HEK293 (cell line): ENCODE results near the gene XCL2.

Source experiments
- CTCF ChIA-PET: fragments of 350-600 bp; formaldehyde crosslinking; extraction: SDS; loops from one replicate; lab custom pipeline; 2021; ENCODE audit warnings: antibody characterized with exemption; lab: Yijun Ruan, JAX
- POLR2A ChIA-PET: fragments of 300-600 bp; formaldehyde crosslinking; extraction: SDS; loops from one replicate; lab custom pipeline; 2020; ENCODE audit warnings: antibody characterized with exemption, inconsistent platforms; lab: Yijun Ruan, JAX
- H3K27ac ChIP-seq: fragments of 200-500 bp; sonication (Bioruptor generic); 2 replicates; pipeline ENCODE4 v1.5.1; 2014; ENCODE audit warnings: low read depth, low read length, control low read depth, inconsistent platforms; ENCODE audit errors: extremely low read depth
- H3K36me3 ChIP-seq, 2 experiments: fragments of 200-500 bp in 1 of 2; sonication (Bioruptor generic) in 1 of 2; 1 replicate in 1 of 2; 2 replicates in 1 of 2; pipeline ENCODE4 v1.5.1; 2014 to 2017; ENCODE audit warnings: inconsistent platforms in 2 of 2, low read length in 2 of 2; ENCODE audit not compliant: control insufficient read depth in 2 of 2, insufficient read depth in 1 of 2
- H3K4me1 ChIP-seq: fragments of 200-500 bp; sonication (Bioruptor generic); 2 replicates; pipeline ENCODE4 v1.5.1; 2014; ENCODE audit warnings: mild to moderate bottlenecking, low read length, inconsistent platforms; ENCODE audit not compliant: control insufficient read depth, insufficient read depth
- H3K4me3 ChIP-seq: 2 replicates; pipeline ENCODE4 v1.5.1; 2011; ENCODE audit warnings: low read depth, mild to moderate bottlenecking, control low read depth, low read length, moderate library complexity
- H3K9me3 ChIP-seq: fragments of 200-500 bp; sonication (Bioruptor generic); 2 replicates; pipeline ENCODE4 v1.5.1; 2014; ENCODE audit warnings: low read depth, low read length, inconsistent platforms; ENCODE audit not compliant: control insufficient read depth, insufficient read depth
- BCL11A ChIP-seq: fragments of 450-650 bp; formaldehyde crosslinking; IDR thresholded peaks from 2 replicates; pipeline ENCODE4 v1.5.1; 2016; ENCODE audit warnings: low read depth, missing biosample characterization, missing genetic modification characterization
- KLF10 ChIP-seq: fragments of 450-650 bp; IDR thresholded peaks from 2 replicates; pipeline ENCODE4 v1.5.1; 2018; ENCODE audit warnings: missing biosample characterization, mild to moderate bottlenecking, missing genetic modification characterization
- KLF8 ChIP-seq: fragments of 450-650 bp; formaldehyde crosslinking; IDR thresholded peaks from 2 replicates; pipeline ENCODE4 v1.5.1; 2016; ENCODE audit warnings: missing biosample characterization, missing genetic modification characterization
- PATZ1 ChIP-seq: fragments of 450-650 bp; formaldehyde crosslinking; IDR thresholded peaks from 2 replicates; pipeline ENCODE4 v1.5.1; 2016; ENCODE audit warnings: missing biosample characterization, missing genetic modification characterization
- PBX3 ChIP-seq: sonication (generic); formaldehyde crosslinking; IDR thresholded peaks from 2 replicates; pipeline ENCODE4 v1.8.1; 2022; ENCODE audit warnings: mild to moderate bottlenecking, moderate library complexity, missing genetic modification reagents
- PRDM2 ChIP-seq: fragments of 450-650 bp; formaldehyde crosslinking; IDR thresholded peaks from 2 replicates; pipeline ENCODE4 v1.5.1; 2016; ENCODE audit warnings: missing biosample characterization, missing genetic modification characterization, borderline replicate concordance
- SALL2 ChIP-seq: fragments of 450-650 bp; formaldehyde crosslinking; IDR thresholded peaks from 2 replicates; pipeline ENCODE4 v1.5.0; 2017; ENCODE audit warnings: missing biosample characterization, mild to moderate bottlenecking, missing genetic modification characterization, borderline replicate concordance
- SCRT1 ChIP-seq: fragments of 450-650 bp; formaldehyde crosslinking; IDR thresholded peaks from 2 replicates; pipeline ENCODE4 v1.5.1; 2016; ENCODE audit warnings: missing biosample characterization, missing genetic modification characterization, borderline replicate concordance
- SP2 ChIP-seq: fragments of 450-650 bp; formaldehyde crosslinking; IDR thresholded peaks from 2 replicates; pipeline ENCODE4 v1.5.1; 2016; ENCODE audit warnings: missing biosample characterization, missing genetic modification characterization
- TCF7L2 ChIP-seq: IDR thresholded peaks from 2 replicates; pipeline ENCODE4 v1.6.1; 2011; ENCODE audit warnings: low read depth, mild to moderate bottlenecking, inconsistent platforms, low read length, moderate library complexity, borderline replicate concordance
- ZBTB44 ChIP-seq: fragments of 450-650 bp; IDR thresholded peaks from 2 replicates; pipeline ENCODE4 v1.5.1; 2018; ENCODE audit warnings: missing biosample characterization, mild to moderate bottlenecking, missing genetic modification characterization
- ZBTB48 ChIP-seq: fragments of 450-650 bp; formaldehyde crosslinking; IDR thresholded peaks from 2 replicates; pipeline ENCODE4 v1.5.1; 2016; ENCODE audit warnings: missing biosample characterization, missing genetic modification characterization
- ZNF112 ChIP-seq: fragments of 450-650 bp; formaldehyde crosslinking; IDR thresholded peaks from 2 replicates; pipeline ENCODE4 v1.5.0; 2017; ENCODE audit warnings: missing biosample characterization, missing genetic modification characterization
- ZNF174 ChIP-seq: fragments of 450-650 bp; formaldehyde crosslinking; IDR thresholded peaks from 2 replicates; pipeline ENCODE4 v1.5.0; 2017; ENCODE audit warnings: missing biosample characterization, mild to moderate bottlenecking, missing genetic modification characterization
- ZNF223 ChIP-seq: fragments of 450-650 bp; formaldehyde crosslinking; IDR thresholded peaks from 2 replicates; pipeline ENCODE4 v1.5.1; 2016; ENCODE audit warnings: missing biosample characterization, missing genetic modification characterization
- ZNF239 ChIP-seq: fragments of 450-650 bp; formaldehyde crosslinking; IDR thresholded peaks from 2 replicates; pipeline ENCODE4 v1.5.1; 2016; ENCODE audit warnings: missing biosample characterization, missing genetic modification characterization
- ZNF266 ChIP-seq: fragments of 450-650 bp; formaldehyde crosslinking; IDR thresholded peaks from 2 replicates; pipeline ENCODE4 v1.5.1; 2016; ENCODE audit warnings: missing biosample characterization, missing genetic modification characterization, low read depth
- ZNF416 ChIP-seq: fragments of 450-650 bp; formaldehyde crosslinking; IDR thresholded peaks from 2 replicates; pipeline ENCODE4 v1.5.1; 2016; ENCODE audit warnings: missing biosample characterization, missing genetic modification characterization
- ZNF529 ChIP-seq: fragments of 450-650 bp; formaldehyde crosslinking; IDR thresholded peaks from 2 replicates; pipeline ENCODE4 v1.5.1; 2017; ENCODE audit warnings: missing genetic modification characterization, missing biosample characterization; ENCODE audit not compliant: insufficient replicate concordance
- ZNF530 ChIP-seq: fragments of 450-650 bp; formaldehyde crosslinking; IDR thresholded peaks from 2 replicates; pipeline ENCODE4 v1.5.1; 2016; ENCODE audit warnings: low read depth, missing biosample characterization, missing genetic modification characterization
- ZNF561 ChIP-seq: fragments of 450-650 bp; IDR thresholded peaks from 2 replicates; pipeline ENCODE4 v1.5.1; 2018; ENCODE audit warnings: missing biosample characterization, missing genetic modification characterization, borderline replicate concordance
- ZNF610 ChIP-seq: fragments of 450-650 bp; formaldehyde crosslinking; IDR thresholded peaks from 2 replicates; pipeline ENCODE4 v1.5.1; 2016; ENCODE audit warnings: missing biosample characterization, missing genetic modification characterization, borderline replicate concordance
- ZNF785 ChIP-seq: fragments of 450-650 bp; formaldehyde crosslinking; IDR thresholded peaks from 2 replicates; pipeline ENCODE4 v1.5.1; 2016; ENCODE audit warnings: missing biosample characterization, missing genetic modification characterization

The XCL2 gene

GRCh38 chr1:168513656-168514404 lies 30.0 kb downstream of the XCL2 start:
- Histone ChIP-seq H3K27ac (no peak overlapping the region), H3K9me3 (no peaks in the 10 kb centered on the region), H3K4me3 (no peak overlapping the region), H3K36me3 (no peaks in the 10 kb centered on the region), H3K4me1 (no peaks in the 10 kb centered on the region)
- CTCF ChIA-PET = interaction anchor here (0.6 kb wide), 1 partner anchor 49 kb away, joined by 3 read pairs; no protein-coding TSS in a partner anchor
- POLR2A ChIA-PET = no interaction called here
- TF ChIP-seq PATZ1 (tag by site-specific recombination) (no peak), SCRT1 (tag by site-specific recombination) (no peak), ZNF785 (tag by site-specific recombination) (no peak), ZBTB44 (tag by site-specific recombination) (no peak), KLF8 (tag by site-specific recombination) (no peak), ZNF112 (tag by site-specific recombination) (no peak), ZNF529 (no peak), ZNF561 (no peak), ZBTB48 (no peak), ZNF610 (tag by site-specific recombination) (no peak), ZNF416 (tag by site-specific recombination) (no peak), ZNF266 (no peak), SALL2 (tag by site-specific recombination) (no peak), TCF7L2 (no peak), ZNF530 (tag by site-specific recombination) (no peak), ZNF223 (tag by site-specific recombination) (no peak), ZNF239 (tag by site-specific recombination) (no peak), SP2 (tag by site-specific recombination) (no peak), ZNF174 (tag by site-specific recombination) (no peak)

GRCh38 chr1:168512864-168513595 lies 30.8 kb downstream of the XCL2 start:
- Histone ChIP-seq H3K4me1 (no peaks in the 10 kb centered on the region), H3K36me3 (no peaks in the 10 kb centered on the region), H3K4me3 (no peak overlapping the region), H3K9me3 (no peaks in the 10 kb centered on the region), H3K27ac (no peak overlapping the region)
- ChIA-PET CTCF (no interaction called here), POLR2A (no interaction called here)
- no peak for TF ChIP-seq PBX3
- no peak for TF ChIP-seq BCL11A (tag by site-specific recombination)
- no peak for TF ChIP-seq PRDM2
- TF ChIP-seq SP2 (tag by site-specific recombination) = no peak
- TF ChIP-seq KLF10 = no peak
